Measurements from ENCODE around the gene NTN1. TPM values are rescaled to one million over a fixed set of nuclear protein-coding genes. Genes with fewer than 3 reads are reported as not detected.

Gene NTN1
- total and polyA plus RNA-seq, 2 of the 13 experiments (the other 11 are each of a cell fraction or from before 2014, with no cell fraction given), result 0.04 to 0.05 TPM

GRCh38 chr17:9259419-9259818, 238.1 kb downstream of the NTN1 start (continued):
- TF ChIP-seq TFAP4 (IDR thresholded peaks at IDR 0.05; ENCODE audit: borderline replicate concordance, low read depth), result peak; percentile 29; the same call in 1 of the 2 replicates
- TF ChIP-seq ZNF337 (CRISPR knock-in tag; IDR thresholded peaks at IDR 0.05; ENCODE audit: borderline replicate concordance, low read depth), result no peak
- no peak for TF ChIP-seq KDM4B (CRISPR knock-in tag; IDR thresholded peaks at IDR 0.05)

- in situ Hi-C loops (cut with HindIII; ENCODE audit: extremely low pct_ligation_motif_present, low pct_unique_long_range_greater_than_20kb), result no loop called here
- CTCF ChIA-PET (ENCODE audit: low intra/inter-chr PET ratio, low total read pairs), result no interaction called here
- H2AFZ ChIP-seq (ENCODE audit: low read length), result no peak overlapping the region
- no peak overlapping the region for H3K27ac ChIP-seq (ENCODE audit: extremely low read length, insufficient read depth, low read length)
- BruUV-seq (replicated peaks), result no TSS peak
- intact Hi-C loops (cut with micrococcal nuclease; ENCODE audit: unreplicated experiment), result no loop called here
- no peak overlapping the region for H3K4me2 ChIP-seq (ENCODE audit: low read depth, low read length)
- DNase-seq (ENCODE audit: low spot score) (no peak), FAIRE-seq (no peak), ATAC-seq (no peak)
- no peaks in the 10 kb centered on the region for H3K9me3 ChIP-seq (ENCODE audit: low read length)
- no peak overlapping the region for H3K4me3 ChIP-seq (replicated peaks in 1 of 3; ENCODE audit: insufficient read depth in 1 of 3, low read depth in 2 of 3, low read length in 3 of 3)
- no peaks in the 10 kb centered on the region for H3K36me3 ChIP-seq (replicated peaks in 1 of 2; ENCODE audit: control insufficient read depth in 1 of 2, insufficient read depth in 2 of 2, low read length in 2 of 2)
- no peaks in the 10 kb centered on the region for H3K27me3 ChIP-seq (ENCODE audit: control insufficient read depth in 1 of 2, insufficient read depth in 2 of 2, low read length in 2 of 2)
- 92% methylated on average over 24 of the region's 24 CpGs for WGBS (ENCODE audit: low lambda C conversion rate)
- H3K79me2 ChIP-seq (ENCODE audit: insufficient read depth, low read length), result no peaks in the 10 kb centered on the region
- no peak overlapping the region for H3K9ac ChIP-seq (ENCODE audit: insufficient read depth, low read depth, low read length)
- no peaks in the 10 kb centered on the region for H4K20me1 ChIP-seq (ENCODE audit: insufficient read depth, low read length)
- peaks cover 35% of the 10 kb centered on the region for H3K4me1 ChIP-seq (ENCODE audit: insufficient read depth, low read length)
- POLR2A ChIA-PET, result no interaction called here
- TF ChIP-seq HINFP (CRISPR knock-in tag; IDR thresholded peaks at IDR 0.05; ENCODE audit: low read depth), result no peak
- TF ChIP-seq PATZ1 (CRISPR knock-in tag; IDR thresholded peaks at IDR 0.05), result no peak
- no peak for TF ChIP-seq ZNF343 (CRISPR knock-in tag; IDR thresholded peaks at IDR 0.05)
- no peak for TF ChIP-seq PRDM15 (CRISPR knock-in tag; IDR thresholded peaks at IDR 0.05)
- TF ChIP-seq ZBTB4 (CRISPR knock-in tag; IDR thresholded peaks at IDR 0.05; ENCODE audit: borderline replicate concordance), result no peak
- TF ChIP-seq ATAD3A (CRISPR knock-in tag; IDR thresholded peaks at IDR 0.05), result no peak
These were observed 240.0 kb downstream of the NTN1 start for GRCh38 chr17:9261081-9262012.

Data from HepG2 (cell line).